ENCODE measurements around the gene PSMB7. TPM values are rescaled to one million over a fixed set of nuclear protein-coding genes. Genes with fewer than 3 reads are reported as not detected.

PSMB7 gene
- total and polyA plus RNA-seq, 2 of the 13 experiments (the other 11 are each of a cell fraction or from before 2014, with no cell fraction given): 259 to 291 TPM

GRCh38 chr9:124375726-124376125 is 39.5 kb downstream of the PSMB7 start:
- peaks cover 65% of the 10 kb centered on the region for H3K79me2 ChIP-seq (ENCODE audit: insufficient read depth, low read length)
- H3K27ac ChIP-seq (ENCODE audit: extremely low read length, insufficient read depth, low read length): no peak overlapping the region
- BruUV-seq (replicated peaks): no TSS peak
- intact Hi-C loops (cut with micrococcal nuclease; ENCODE audit: unreplicated experiment): no loop called here
- H2AFZ ChIP-seq (ENCODE audit: low read length): no peak overlapping the region
- in situ Hi-C loops (cut with HindIII; ENCODE audit: extremely low pct_ligation_motif_present, low pct_unique_long_range_greater_than_20kb): no loop called here
- TF ChIP-seq TBX2 (CRISPR knock-in tag; IDR thresholded peaks at IDR 0.05; ENCODE audit: borderline replicate concordance) (no peak), ZNF777 (CRISPR knock-in tag; IDR thresholded peaks at IDR 0.05) (no peak), KLF9 (CRISPR knock-in tag; IDR thresholded peaks at IDR 0.05; ENCODE audit: low read depth) (no peak), ATF7 (IDR thresholded peaks at IDR 0.05) (no peak), ATF7 (CRISPR knock-in tag; IDR thresholded peaks at IDR 0.05) (no peak), HOXD1 (CRISPR knock-in tag; IDR thresholded peaks at IDR 0.05) (no peak), GMEB1 (CRISPR knock-in tag; IDR thresholded peaks at IDR 0.05; ENCODE audit: borderline replicate concordance) (no peak)
- H3K4me2 ChIP-seq (ENCODE audit: low read depth, low read length): no peak overlapping the region
- ATAC-seq: no peak
- H3K9me3 ChIP-seq (ENCODE audit: low read length): no peaks in the 10 kb centered on the region
- H3K9ac ChIP-seq (ENCODE audit: insufficient read depth, low read depth, low read length): no peak overlapping the region
- peaks cover 6 to 33% of the 10 kb centered on the region in 2 experiments for H3K36me3 ChIP-seq (replicated peaks in 1 of 2; ENCODE audit: control insufficient read depth in 1 of 2, insufficient read depth in 2 of 2, low read length in 2 of 2)
- ChIA-PET CTCF (ENCODE audit: low intra/inter-chr PET ratio, low total read pairs) (no interaction called here), POLR2A (no interaction called here)
- peaks cover 37% of the 10 kb centered on the region for H3K4me1 ChIP-seq (ENCODE audit: insufficient read depth, low read length)
- H4K20me1 ChIP-seq (ENCODE audit: insufficient read depth, low read length): peaks cover 3% of the 10 kb centered on the region; the same call in 1 of the 2 replicates
- no peak for FAIRE-seq
- H3K4me3 ChIP-seq (replicated peaks in 1 of 3; ENCODE audit: insufficient read depth in 1 of 3, low read depth in 2 of 3, low read length in 3 of 3): no peak overlapping the region
- WGBS (ENCODE audit: low lambda C conversion rate): 96% methylated on average over 9 of the region's 9 CpGs
- no peak for DNase-seq (ENCODE audit: low spot score)
- H3K27me3 ChIP-seq (ENCODE audit: control insufficient read depth in 1 of 2, insufficient read depth in 2 of 2, low read length in 2 of 2): no peaks in the 10 kb centered on the region

- intact Hi-C loops (cut with micrococcal nuclease; ENCODE audit: unreplicated experiment): no loop called here
Measured at GRCh38 chr9:124373851-124374250, 41.4 kb downstream of the PSMB7 start.

More at GRCh38 chr9:124373851-124374250, 41.4 kb downstream of the PSMB7 start:
- no peak overlapping the region for H2AFZ ChIP-seq (ENCODE audit: low read length)
- H3K4me1 ChIP-seq (ENCODE audit: insufficient read depth, low read length): peaks cover 37% of the 10 kb centered on the region
- no peak for DNase-seq (ENCODE audit: low spot score)
- H3K4me2 ChIP-seq (ENCODE audit: low read depth, low read length): no peak overlapping the region
- ChIA-PET CTCF (ENCODE audit: low intra/inter-chr PET ratio, low total read pairs) (no interaction called here), POLR2A (no interaction called here)
- no peak overlapping the region for H3K4me3 ChIP-seq (replicated peaks in 1 of 3; ENCODE audit: insufficient read depth in 1 of 3, low read depth in 2 of 3, low read length in 3 of 3)
- H3K36me3 ChIP-seq (replicated peaks in 1 of 2; ENCODE audit: control insufficient read depth in 1 of 2, insufficient read depth in 2 of 2, low read length in 2 of 2): peaks cover 6 to 20% of the 10 kb centered on the region in 2 experiments
- in situ Hi-C loops (cut with HindIII; ENCODE audit: extremely low pct_ligation_motif_present, low pct_unique_long_range_greater_than_20kb): no loop called here
- no TSS peak for BruUV-seq (replicated peaks)
- H3K27ac ChIP-seq (ENCODE audit: extremely low read length, insufficient read depth, low read length): no peak overlapping the region
- FAIRE-seq: no peak
- peaks cover 69% of the 10 kb centered on the region for H3K79me2 ChIP-seq (ENCODE audit: insufficient read depth, low read length)
- WGBS (ENCODE audit: low lambda C conversion rate): 88% methylated on average over 1 of the region's 1 CpG
- peaks cover 3% of the 10 kb centered on the region; the same call in 1 of the 2 replicates for H4K20me1 ChIP-seq (ENCODE audit: insufficient read depth, low read length)
- H3K9ac ChIP-seq (ENCODE audit: insufficient read depth, low read depth, low read length): no peak overlapping the region
- no peaks in the 10 kb centered on the region for H3K9me3 ChIP-seq (ENCODE audit: low read length)
- TF ChIP-seq NKX3-1 (CRISPR knock-in tag; IDR thresholded peaks at IDR 0.05): no peak
- no peak for TF ChIP-seq ZNF720 (CRISPR knock-in tag; IDR thresholded peaks at IDR 0.05)
- no peak for TF ChIP-seq SKI (IDR thresholded peaks at IDR 0.05; ENCODE audit: partially characterized antibody)
- no peak for TF ChIP-seq CSRNP2 (CRISPR knock-in tag; conservative IDR thresholded peaks at IDR 0.05; ENCODE audit: low read depth)
- TF ChIP-seq ZNF34 (CRISPR knock-in tag; IDR thresholded peaks at IDR 0.05; ENCODE audit: borderline replicate concordance): no peak
- TF ChIP-seq NFE2 (CRISPR knock-in tag; IDR thresholded peaks at IDR 0.05): no peak
- no peak for TF ChIP-seq FOXO1 (CRISPR knock-in tag; IDR thresholded peaks at IDR 0.05)
- TF ChIP-seq HINFP (CRISPR knock-in tag; IDR thresholded peaks at IDR 0.05; ENCODE audit: low read depth): no peak
- TF ChIP-seq FOSL1 (CRISPR knock-in tag; IDR thresholded peaks at IDR 0.05; ENCODE audit: borderline replicate concordance): no peak
- H3K27me3 ChIP-seq (ENCODE audit: control insufficient read depth in 1 of 2, insufficient read depth in 2 of 2, low read length in 2 of 2): no peaks in the 10 kb centered on the region
- ATAC-seq: no peak
